Measurements from ENCODE around the gene ATG7. TPM values are rescaled to one million over a fixed set of nuclear protein-coding genes. Genes with fewer than 3 reads are reported as not detected.
"Not testable (repeated sequence)": the region's sequence is repeated elsewhere in the genome, so short reads cannot be mapped to it uniquely, and the experiment has no call there.

The ATG7 gene
- total and polyA plus RNA-seq, 9 donors = 10.2 to 54.5 (median 37.4) TPM

- TF ChIP-seq, protein P1, sequence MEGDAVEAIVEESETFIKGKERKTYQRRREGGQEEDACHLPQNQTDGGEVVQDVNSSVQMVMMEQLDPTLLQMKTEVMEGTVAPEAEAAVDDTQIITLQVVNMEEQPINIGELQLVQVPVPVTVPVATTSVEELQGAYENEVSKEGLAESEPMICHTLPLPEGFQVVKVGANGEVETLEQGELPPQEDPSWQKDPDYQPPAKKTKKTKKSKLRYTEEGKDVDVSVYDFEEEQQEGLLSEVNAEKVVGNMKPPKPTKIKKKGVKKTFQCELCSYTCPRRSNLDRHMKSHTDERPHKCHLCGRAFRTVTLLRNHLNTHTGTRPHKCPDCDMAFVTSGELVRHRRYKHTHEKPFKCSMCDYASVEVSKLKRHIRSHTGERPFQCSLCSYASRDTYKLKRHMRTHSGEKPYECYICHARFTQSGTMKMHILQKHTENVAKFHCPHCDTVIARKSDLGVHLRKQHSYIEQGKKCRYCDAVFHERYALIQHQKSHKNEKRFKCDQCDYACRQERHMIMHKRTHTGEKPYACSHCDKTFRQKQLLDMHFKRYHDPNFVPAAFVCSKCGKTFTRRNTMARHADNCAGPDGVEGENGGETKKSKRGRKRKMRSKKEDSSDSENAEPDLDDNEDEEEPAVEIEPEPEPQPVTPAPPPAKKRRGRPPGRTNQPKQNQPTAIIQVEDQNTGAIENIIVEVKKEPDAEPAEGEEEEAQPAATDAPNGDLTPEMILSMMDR (IDR thresholded peaks at IDR 0.05) = no peak
- no peak for TF ChIP-seq POLR2A (IDR thresholded peaks at IDR 0.05)
- TF ChIP-seq EP300 (IDR thresholded peaks at IDR 0.05) = no peak
- intact Hi-C loops (cut with DNase I) = loop anchor here in 2 of 4 donors (10.0 kb wide), 2 partner anchors 51 to 159 kb away; no protein-coding TSS in a partner anchor
- no peak for DNase-seq
- Histone ChIP-seq H3K4me1 (ENCODE audit: insufficient read depth) (peaks cover 10% of the 10 kb centered on the region), H3K9me3 (no peaks in the 10 kb centered on the region), H3K27ac (peak overlapping the region in 1 of 2 donors; percentile 75), H3K27me3 (no peaks in the 10 kb centered on the region), H3K36me3 (no peaks in the 10 kb centered on the region), H3K4me3 (no peak overlapping the region)
- WGBS, 3 donors = 63 to 76% (median 75%) methylated on average over 7 of the region's 7 CpGs
These were observed 163.4 kb downstream of the ATG7 start for GRCh38 chr3:11435440-11436165.

DNA sequence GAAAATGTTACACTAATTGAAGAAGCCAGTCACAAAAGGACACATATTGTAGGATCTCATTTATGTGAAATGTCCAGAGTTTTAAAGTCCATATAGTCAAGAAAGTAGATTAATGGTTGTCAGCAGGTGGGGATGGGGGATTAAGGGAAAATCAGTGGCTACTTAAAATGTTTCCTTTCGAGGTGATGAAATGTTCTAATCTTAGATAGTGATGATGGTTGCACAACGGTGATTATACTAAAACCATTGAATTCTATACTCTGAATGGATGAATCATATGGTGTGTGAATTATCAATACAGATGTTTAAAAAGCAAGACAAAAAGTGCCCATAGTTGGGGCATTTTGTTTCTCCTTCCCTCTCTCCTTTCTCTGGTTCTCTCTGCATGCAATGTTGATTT lies 164.6 kb downstream of the ATG7 start:
- peaks cover 8% of the 10 kb centered on the region for H3K4me1 ChIP-seq (ENCODE audit: insufficient read depth)
- no peaks in the 10 kb centered on the region for H3K27me3 ChIP-seq
- TF ChIP-seq POLR2A (IDR thresholded peaks at IDR 0.05) (no peak), EP300 (IDR thresholded peaks at IDR 0.05) (no peak)
- TF ChIP-seq, protein P1 (IDR thresholded peaks at IDR 0.05) = no peak
- intact Hi-C loops (cut with DNase I) = loop anchor here in 2 of 4 donors (10.0 kb wide), 2 partner anchors 52 to 158 kb away; no protein-coding TSS in a partner anchor
- 90 to 94% (median 94%) methylated on average over 2 of the region's 2 CpGs for WGBS, 3 donors
- no peak for DNase-seq
- H3K27ac ChIP-seq = peak overlapping the region in 1 of 2 donors; percentile 75
- H3K9me3 ChIP-seq = no peaks in the 10 kb centered on the region
- no peak overlapping the region for H3K4me3 ChIP-seq
- H3K36me3 ChIP-seq = no peaks in the 10 kb centered on the region

DNA sequence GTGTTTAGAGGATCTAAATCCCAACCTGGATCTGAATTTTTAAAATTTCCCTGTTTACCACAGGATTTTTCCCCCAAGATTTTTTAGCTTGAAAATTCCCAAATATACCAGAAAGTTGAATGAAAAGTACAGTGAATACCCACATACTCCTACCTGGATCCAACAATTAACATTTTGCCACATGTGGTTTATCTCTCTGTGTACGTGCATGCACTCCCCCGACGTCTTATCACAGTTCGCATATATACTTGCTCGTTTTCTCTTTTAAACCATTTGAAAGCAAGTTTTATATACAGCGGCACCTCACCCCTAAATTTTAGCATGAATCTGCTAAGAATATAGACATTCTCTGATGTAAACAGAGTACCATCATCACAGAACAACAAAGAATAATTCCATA lies 165.3 kb downstream of the ATG7 start:
- H3K9me3 ChIP-seq = no peaks in the 10 kb centered on the region
- WGBS, 3 donors = 89 to 91% (median 89%) methylated on average over 6 of the region's 6 CpGs
- H3K27me3 ChIP-seq = no peaks in the 10 kb centered on the region
- intact Hi-C loops (cut with DNase I) = loop anchor here in 2 of 4 donors (10.0 kb wide), 2 partner anchors 53 to 157 kb away; no protein-coding TSS in a partner anchor
- no peaks in the 10 kb centered on the region for H3K36me3 ChIP-seq
- TF ChIP-seq POLR2A (IDR thresholded peaks at IDR 0.05) = no peak
- TF ChIP-seq, protein P1 (IDR thresholded peaks at IDR 0.05) = no peak
- TF ChIP-seq EP300 (IDR thresholded peaks at IDR 0.05) = no peak
- H3K27ac ChIP-seq = no peak overlapping the region
- no peak overlapping the region for H3K4me3 ChIP-seq
- no peak for DNase-seq
- H3K4me1 ChIP-seq (ENCODE audit: insufficient read depth) = peaks cover 6% of the 10 kb centered on the region

DNA sequence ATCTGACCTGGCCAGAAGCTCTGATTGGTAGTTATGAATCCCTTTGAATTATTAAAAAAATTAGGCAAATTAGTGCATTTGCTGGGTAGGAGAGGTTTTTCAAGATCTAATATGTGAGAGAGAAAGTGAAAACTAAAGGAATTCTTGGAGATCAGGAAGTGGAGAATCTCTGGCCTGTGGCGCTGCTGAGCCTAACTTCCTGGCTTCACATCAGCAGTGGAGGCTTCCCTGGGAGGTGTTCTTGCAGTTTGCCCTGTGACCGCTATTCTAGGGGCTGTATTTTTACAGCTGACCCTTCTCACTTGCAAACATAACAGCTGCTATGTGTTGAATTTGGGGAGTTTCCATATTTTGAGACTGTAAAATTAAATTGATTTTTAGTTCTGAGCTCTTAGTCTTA lies 166.4 kb downstream of the ATG7 start:
- no peaks in the 10 kb centered on the region for H3K9me3 ChIP-seq
- no peaks in the 10 kb centered on the region for H3K36me3 ChIP-seq
- no peaks in the 10 kb centered on the region for H3K27me3 ChIP-seq
- no peak overlapping the region for H3K4me3 ChIP-seq
- TF ChIP-seq, protein P1 (IDR thresholded peaks at IDR 0.05) = no peak
- no peak for TF ChIP-seq POLR2A (IDR thresholded peaks at IDR 0.05)
- no peak for TF ChIP-seq EP300 (IDR thresholded peaks at IDR 0.05)
- DNase-seq = peak; percentile 60 to 68 (median 63)
- intact Hi-C loops (cut with DNase I) = loop anchor here in 2 of 4 donors (10.0 kb wide), 2 partner anchors 54 to 156 kb away; no protein-coding TSS in a partner anchor
- WGBS, 3 donors = 5 to 14% (median 14%) methylated on average over 2 of the region's 2 CpGs
- peaks cover 6% of the 10 kb centered on the region for H3K4me1 ChIP-seq (ENCODE audit: insufficient read depth)
- H3K27ac ChIP-seq = peak overlapping the region in 1 of 2 donors; percentile 45

DNA sequence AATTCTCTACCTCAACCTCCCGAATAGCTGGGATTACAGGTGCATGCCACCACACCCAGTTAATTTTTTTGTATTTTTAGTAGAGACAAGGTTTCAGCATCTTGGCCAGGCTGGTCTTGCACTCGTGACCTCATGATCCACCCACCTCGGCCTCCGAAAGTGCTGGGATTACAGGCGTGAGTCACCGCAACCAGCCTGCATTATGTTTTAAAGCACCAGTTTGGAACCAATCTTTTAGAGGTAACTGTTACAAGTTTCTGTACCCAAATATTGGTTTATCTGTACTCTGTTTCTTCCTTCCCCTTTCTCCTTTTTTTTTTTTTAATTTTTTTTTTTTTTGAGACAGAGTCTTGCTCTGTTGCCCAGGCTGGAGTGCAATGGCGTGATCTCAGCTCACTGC lies 169.1 kb downstream of the ATG7 start:
- intact Hi-C loops (cut with DNase I); H3K36me3 ChIP-seq; H3K9me3 ChIP-seq; H3K4me1 ChIP-seq (ENCODE audit: insufficient read depth); DNase-seq; H3K27ac ChIP-seq; H3K4me3 ChIP-seq; H3K27me3 ChIP-seq: not testable (repeated sequence)
- WGBS, 3 donors = 76 to 87% (median 76%) methylated on average over 7 of the region's 7 CpGs
